A172 (cell line): ENCODE results near the gene NDUFAF8. TPM values are rescaled to one million over a fixed set of nuclear protein-coding genes. Genes with fewer than 3 reads are reported as not detected.

Experiments used
- DNase-seq: peaks from one replicate; pipeline ENCODE4 v3.0.0-alpha.2; 2015; ENCODE audit warnings: low spot score
- total RNA-seq: library from RNA; depleted of rRNA; stranded (reverse); fragments of >200 nt; shearing (Covaris generic); gene quantifications from 2 replicates; pipeline ENCODE4 v1.2.3, GENCODE V29; 2014

The NDUFAF8 gene
- total RNA-seq, 1 experiment from 2014 or later: 100 TPM

DNA sequence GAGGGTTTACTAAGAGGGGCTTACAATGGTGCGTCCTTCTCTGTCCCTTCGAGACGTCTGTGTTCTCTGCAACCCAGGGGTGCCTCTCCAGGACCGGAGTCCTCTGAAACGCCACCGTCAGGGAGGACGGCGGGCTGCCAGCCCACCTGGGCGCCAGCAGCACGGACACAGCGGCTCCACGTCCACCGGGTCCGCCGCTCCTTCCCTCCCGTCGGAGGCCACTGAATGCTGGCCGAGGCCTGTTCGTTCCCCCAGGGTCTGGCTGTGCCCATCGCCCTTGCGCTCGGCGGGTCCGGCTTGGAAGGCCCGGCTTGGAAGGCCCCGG, 666 bp upstream of the NDUFAF8 start:
- DNase-seq: no peak

- no peak for DNase-seq
Measured at GRCh38 chr17:81239714-81240555, 817 bp downstream of the NDUFAF8 start.

DNA sequence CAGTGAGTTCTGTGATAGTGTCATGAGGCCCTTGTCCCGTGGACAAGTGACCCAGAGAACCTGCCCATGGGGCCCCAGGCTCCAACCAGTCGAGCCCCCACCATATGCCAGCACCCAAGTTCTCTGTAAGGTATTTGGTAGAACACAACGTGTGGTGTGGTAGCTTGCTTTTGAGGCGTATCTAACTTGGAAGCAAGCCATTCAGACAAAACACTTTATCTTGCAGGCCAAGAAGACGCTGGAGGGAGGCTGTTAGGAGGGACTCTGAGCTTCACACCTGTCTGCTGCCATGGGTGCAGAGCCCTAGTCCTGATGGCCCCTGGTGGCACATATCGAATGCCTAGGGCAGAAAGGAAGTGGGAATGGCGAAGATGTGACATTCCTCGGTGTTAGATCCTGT, 1.6 kb downstream of the NDUFAF8 start:
- no peak for DNase-seq

GRCh38 chr17:81241203-81241602, 2.1 kb downstream of the NDUFAF8 start:
- no peak for DNase-seq

- DNase-seq: no peak
Measured at GRCh38 chr17:81241648-81242420, 2.7 kb downstream of the NDUFAF8 start.

- DNase-seq: no peak
Measured at GRCh38 chr17:81242421-81243332, 3.6 kb downstream of the NDUFAF8 start.

- no peak for DNase-seq
Measured at GRCh38 chr17:81243333-81243664, 4.2 kb downstream of the NDUFAF8 start.

DNA sequence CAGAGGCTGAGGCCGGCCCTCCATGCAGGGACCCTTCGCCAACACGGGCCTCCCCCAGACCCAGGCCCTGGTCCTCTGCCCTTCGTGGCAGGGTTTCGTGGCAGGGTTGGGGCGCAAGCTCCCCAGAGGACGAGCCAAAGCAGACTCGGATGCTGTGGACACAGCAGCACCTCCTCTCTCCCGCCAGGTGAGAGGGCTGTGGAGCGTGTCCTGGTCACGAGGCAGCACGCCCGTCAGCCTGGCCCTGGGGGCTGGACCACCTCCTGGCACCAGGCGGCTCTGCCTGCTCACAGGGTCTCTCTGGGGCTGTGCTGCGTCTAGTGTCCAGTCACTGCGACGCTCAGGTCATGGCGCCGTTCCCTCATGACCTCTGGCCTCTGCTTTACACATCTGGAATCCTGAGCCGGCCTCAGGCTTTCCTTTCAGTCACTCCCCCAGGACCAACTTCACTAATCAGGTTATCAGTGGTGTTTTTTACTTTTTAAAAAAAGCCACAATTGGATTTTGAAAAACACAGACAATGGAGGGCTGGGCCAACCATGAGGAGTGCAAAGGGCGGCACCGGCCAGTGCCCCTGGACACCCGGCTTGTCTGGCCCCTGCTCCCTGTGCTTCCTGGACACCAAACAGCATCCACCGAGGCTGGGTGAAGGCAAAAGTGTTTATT, 5.4 kb downstream of the NDUFAF8 start:
- no peak for DNase-seq

GRCh38 chr17:81245024-81245664, 6.0 kb downstream of the NDUFAF8 start:
- no peak for DNase-seq

DNA sequence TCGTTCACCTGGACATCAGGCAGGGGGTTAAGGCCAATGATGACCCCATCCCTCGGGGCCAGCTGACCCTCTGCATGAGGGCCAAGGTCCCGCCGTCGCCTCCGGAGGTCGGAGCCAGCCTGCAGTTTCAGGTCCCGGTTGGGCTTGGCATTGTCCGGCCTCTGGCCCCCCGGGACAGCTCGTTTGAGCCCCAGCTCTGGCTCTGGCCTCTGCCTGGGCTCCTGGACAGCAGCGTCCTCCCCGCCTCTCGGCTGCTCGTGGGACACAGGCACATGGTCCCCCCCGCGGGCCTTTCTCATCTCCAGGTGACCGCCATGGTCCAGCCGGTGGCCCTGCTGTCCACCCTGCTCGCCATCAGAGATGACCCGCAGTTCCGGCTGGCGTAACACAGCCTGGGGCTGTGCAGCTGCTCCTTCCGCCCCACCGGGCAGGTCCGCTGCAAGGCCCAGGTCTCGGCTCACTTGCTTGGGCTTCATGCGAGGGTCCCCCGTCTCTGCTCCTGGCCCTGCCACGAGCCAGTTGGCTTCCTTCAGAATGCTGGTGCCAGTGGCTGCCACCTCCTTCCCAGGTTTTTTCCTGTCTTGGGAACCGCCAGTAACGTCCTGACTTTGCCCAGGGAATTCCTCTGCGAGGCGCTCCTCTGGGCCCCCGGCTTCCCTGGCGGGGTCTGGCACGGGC, 6.7 kb downstream of the NDUFAF8 start:
- no peak for DNase-seq

DNA sequence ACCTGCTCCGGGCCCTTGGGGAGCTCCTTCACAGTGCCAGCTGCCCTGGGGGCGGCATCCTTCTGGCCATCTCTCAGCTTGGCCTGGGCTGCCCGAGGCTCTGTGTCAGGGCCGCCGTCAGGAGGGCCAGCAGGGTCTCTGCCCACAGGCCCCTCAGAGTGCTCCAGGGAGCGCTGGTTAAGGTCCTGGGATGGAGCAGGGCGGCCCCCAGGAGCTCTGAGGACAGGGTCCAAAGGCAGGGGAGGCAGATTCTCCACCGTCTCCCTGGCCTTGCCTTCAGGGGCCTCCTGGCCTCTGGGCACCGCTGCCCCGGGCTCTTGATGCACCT, 7.2 kb downstream of the NDUFAF8 start:
- DNase-seq: no peak

DNA sequence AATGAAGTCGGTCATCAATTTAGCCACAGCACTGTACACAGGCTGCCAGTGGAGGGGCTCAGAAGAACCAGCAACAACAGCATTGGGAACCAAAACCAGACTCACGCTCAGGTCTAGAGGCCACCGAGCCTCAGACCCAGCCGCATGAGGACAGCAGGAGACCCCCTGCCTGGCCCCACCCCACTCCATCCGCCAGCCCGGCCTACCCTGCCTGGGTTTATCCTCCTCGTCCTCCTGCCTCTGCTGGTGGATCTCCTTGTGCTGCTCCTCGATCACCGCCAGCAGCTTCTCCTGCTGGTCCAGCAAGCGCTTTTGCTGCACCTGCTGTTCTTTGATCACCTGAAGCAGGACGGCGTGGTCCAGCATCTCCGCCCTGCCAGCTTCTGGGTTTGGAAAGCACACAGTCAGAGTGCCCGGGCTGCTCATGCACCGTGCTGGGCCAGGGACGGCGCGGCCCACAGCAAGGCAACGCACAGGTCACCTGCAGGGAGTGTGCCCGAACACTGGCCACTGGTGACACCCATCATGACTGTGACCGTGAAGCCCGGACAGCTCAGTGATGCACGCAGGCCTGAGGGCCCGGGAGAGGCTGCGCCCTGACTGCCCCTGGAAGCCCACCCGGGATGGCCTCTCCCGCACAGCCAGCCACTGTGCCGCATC, 7.7 kb downstream of the NDUFAF8 start:
- no peak for DNase-seq

DNA sequence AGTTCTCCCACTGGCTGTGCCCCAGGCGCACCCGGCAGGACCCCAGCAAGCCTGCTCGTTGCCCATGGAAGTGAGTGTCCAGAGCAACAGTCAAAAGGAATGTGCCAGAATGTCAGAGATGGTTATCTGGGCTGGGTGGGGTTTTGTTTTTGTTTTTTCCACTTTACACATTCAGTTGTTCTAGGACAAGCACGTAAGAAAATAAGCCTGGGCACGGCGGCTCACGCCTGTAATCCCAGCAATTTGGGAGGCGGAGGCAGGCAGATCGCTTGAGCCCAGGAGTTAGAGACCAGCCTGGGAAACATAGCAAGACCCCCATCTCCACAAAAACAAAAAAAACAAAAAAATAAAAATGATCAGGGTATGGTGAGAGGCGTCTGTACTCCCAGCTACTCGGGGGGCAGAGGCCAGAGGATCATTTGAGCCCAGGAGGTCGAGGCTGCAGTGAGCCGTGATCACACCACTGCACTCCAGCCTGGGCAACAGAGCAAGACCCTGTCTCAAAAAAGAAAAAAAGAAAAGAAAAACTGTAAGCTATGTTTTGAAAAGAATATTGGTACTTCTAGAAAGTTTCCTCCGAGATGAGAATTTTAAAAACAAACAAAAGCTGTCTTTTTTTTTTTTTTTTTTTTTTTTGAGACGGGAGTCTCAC, 8.3 kb downstream of the NDUFAF8 start:
- no peak for DNase-seq

DNA sequence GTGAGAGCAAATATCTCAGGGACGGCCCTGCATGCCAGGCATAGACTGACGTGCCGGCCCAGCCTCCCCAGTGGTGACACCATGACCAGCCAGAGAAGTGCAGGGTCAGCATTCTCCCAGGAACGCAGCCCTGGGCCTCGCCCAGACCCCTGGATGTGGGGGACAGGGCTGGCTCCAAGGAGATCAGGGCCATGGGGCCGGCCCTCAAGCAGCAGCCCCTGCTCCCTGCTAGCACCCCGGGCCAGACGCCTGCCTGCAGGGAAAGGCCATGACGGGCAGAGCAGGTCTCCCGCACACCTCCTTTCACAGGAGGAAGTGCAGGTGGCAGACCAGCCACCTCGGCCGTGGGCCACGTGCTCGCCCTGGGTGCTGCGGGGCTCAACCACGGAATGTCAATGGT, 9.5 kb downstream of the NDUFAF8 start:
- DNase-seq: no peak

DNA sequence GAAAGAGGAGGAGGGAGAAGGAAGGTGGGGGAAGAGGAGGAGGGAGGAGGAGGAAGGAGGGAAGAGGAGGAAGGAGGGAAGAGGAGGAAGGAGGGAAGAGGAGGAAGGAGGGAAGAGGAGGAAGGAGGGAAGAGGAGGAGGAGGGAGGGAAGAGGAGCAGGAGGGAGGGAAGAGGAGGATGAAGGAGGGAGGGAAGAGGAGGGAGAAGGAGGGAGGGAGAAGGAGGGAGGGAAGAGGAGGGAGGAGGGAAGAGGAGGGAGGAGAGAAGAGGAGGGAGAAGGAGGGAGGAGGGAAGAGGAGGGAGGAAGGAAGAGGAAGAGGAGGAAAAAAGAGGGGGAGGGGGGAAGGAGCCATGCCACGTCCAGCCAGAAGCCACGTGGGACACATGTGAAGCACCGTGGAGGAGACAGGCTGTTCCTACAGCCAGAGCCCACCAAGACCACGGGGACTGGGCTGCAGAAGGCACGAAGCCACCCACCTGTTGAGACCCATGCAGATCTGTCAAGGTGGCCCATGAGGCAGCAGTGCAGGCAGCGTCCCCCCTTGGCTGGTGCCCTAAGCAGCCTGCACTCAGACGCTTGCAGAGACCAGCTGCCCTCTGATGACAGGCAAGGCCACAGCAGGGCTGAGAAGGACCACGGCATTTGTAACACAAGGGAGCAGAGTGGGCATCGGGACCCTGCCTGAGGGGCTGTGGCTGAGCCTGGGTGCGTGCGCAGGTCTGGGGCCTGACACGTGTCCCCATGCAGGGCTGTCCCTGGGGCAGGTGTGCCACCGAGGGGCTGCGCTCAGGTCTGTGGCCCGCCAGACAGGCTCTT, 10.3 kb downstream of the NDUFAF8 start:
- no peak for DNase-seq

DNA sequence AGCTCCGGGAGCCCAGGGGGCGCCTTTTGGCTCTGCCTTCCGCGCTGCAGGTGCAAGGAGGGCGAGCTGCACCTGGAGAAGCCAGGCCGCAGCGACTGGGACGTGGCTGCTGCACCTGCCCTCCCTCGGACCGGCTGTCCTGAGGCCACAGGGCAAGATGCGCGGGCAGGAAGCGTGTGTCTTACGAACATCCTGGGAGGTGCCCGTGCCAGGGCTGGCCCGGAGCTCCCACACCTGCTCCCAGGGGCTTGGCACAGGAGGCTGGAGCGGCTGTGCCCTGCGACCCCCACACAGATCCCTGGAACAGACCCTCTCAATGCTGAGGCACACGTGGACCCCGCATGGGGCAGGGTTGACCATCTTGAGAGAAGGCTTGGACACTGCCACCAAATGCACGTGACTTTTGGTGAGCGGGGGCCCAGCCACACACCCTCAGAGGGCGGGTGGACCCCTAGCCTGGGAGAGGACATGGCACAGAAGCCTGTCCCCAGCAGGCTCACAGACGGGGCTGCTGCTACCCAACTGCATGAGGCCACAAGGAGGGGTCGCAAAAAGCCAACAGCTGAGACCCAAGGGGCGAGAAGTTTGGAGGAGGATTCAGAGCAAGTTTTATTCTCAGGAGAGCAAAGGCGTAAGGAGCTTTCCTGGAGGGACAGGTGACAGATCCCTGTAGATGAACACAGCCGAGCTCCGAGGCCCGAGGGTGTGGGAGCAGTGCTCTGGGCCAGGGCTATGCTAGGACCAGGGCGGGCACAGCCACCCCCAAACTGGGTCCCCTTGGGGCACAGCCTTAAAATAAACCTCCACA, 11.4 kb downstream of the NDUFAF8 start:
- no peak for DNase-seq

GRCh38 chr17:81251094-81251708, 12.1 kb downstream of the NDUFAF8 start:
- no peak for DNase-seq
